NCI-H2196 (cell line): ENCODE results near the gene NDUFB2.
"Not testable (repeated sequence)": the region's sequence is repeated elsewhere in the genome, so short reads cannot be mapped to it uniquely, and the experiment has no call there.

ENCODE experiments used
- DNase-seq: peaks from one replicate; lab custom pipeline; 2025; ENCODE audit not compliant: unreplicated experiment; lab: John Stamatoyannopoulos, UW

NDUFB2 gene

DNA sequence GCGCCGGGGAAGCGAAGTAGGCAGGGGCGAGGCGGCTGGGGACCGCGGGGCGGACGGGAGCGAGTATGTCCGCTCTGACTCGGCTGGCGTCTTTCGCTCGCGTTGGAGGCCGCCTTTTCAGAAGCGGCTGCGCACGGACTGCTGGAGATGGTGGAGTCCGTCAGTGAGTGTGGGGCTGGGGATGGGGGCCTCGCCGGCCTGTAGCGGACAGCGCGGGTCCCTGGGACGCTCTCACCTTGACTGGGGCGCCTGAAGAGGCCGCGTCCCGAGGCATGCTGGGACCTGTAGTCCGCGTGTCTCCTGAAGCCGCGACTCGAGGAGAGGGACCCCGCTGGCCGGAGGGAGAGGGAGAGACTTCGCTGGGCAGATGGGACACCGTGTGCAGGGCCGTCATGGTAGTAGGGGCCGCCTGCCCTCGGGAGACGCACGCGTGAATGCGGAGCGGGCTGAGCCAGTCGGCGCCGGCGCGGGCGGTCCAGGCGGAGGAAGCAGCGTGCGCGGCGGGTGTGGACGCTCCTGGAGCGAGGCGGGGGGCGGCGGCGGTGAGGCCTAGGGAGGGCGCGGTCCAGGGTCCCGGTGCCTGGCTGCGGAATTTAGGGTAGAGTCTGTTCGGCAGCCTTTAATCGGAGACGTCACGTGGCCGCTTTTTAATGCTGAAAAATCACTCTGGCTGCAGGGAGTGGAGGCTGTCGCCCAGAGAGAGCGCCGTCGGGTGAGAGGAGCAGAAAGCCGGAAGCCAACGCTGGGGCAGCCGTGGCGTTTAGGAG lies at the start of gene NDUFB2:
TSS of gene NDUFB2 (plus strand) at position 29 of the 767 bp plus-strand sequence. CDS start at position 66, 37 bp downstream.
- peak; percentile 81 for DNase-seq

DNA sequence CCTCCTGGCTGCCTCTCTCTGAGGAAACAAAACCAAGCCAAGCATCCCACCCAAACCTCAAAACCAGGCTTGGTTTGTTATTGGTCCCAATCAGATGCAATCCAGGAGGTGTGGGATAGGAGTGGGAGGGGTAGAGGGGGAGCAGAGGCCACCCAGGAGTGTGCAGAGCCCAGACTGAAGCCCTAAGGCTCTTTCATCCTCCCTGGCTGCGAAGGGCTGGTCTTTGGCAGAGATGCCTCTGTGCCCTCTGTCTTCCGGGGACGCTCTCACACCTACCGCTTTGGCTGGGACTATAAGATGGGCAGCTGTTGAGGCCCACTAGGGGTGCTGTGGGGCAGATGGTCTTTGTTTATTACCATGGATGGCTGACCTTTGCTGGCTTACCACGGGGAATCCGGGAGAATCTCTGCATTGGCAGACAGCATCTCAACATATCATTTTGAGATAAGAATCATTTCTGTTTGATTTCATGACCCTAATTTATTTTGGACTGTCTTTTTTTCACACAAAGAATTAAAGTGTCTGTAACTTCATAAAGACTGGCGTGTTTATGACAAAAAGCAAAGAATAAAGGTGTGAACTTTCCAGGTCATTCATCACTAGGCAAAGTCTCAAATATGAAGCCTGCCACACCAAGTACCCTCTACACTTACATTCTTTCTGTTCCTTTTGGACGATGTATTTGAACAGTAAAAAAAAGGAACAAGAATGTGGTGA lies 49.4 kb upstream of the NDUFB2 start:
- DNase-seq: peak; percentile 35

DNA sequence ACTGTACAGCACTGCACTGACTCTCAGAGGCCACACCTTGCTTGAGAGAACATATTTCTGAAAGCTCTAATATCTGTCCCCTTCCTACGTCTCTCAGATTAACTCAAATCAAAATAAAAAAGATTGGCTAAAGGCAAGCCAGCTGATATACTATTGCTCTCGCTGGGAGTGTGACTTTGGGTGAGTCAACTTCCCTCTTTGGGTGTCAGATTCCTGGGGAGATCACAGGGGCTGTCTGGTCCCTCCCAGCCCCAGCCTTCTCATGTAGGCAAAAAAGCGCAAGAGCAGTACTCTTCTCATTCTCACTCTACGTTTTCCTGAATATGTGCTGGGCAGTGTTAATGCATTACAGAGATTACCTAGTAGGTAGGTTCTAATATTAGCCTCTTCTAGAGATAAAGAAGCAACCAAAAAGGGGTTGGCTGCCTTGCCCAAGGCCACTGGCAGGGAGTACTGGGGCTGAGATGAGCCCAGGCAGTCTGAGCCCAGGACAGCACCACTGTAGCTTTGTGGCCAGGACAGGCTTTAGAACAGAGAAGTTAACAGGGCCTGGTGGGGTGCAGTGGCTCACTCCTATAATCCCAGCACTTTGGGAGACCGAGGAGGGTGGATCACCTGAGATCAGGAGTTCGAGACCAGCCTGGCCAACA lies 46.8 kb upstream of the NDUFB2 start:
- no peak for DNase-seq

DNA sequence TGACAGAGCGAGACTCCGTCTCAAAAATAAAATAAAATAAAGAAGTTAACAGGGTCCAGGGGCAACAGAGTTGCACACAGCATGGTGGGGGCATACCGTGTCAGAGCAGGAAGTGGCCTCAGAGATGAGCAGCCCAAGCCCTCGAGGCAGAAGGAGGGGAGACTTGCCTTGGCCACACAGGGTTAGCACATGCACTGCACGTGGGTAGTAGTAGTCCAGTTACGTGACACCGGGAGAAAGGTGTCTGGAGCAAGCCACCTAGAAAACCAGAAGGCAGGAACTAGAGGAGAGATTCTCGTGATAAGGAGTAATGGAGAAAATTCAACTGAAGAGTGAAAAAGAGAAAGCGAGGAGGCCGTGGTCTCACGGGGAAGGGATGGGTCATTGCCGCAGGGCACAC lies 46.1 kb upstream of the NDUFB2 start:
- DNase-seq: no peak

DNA sequence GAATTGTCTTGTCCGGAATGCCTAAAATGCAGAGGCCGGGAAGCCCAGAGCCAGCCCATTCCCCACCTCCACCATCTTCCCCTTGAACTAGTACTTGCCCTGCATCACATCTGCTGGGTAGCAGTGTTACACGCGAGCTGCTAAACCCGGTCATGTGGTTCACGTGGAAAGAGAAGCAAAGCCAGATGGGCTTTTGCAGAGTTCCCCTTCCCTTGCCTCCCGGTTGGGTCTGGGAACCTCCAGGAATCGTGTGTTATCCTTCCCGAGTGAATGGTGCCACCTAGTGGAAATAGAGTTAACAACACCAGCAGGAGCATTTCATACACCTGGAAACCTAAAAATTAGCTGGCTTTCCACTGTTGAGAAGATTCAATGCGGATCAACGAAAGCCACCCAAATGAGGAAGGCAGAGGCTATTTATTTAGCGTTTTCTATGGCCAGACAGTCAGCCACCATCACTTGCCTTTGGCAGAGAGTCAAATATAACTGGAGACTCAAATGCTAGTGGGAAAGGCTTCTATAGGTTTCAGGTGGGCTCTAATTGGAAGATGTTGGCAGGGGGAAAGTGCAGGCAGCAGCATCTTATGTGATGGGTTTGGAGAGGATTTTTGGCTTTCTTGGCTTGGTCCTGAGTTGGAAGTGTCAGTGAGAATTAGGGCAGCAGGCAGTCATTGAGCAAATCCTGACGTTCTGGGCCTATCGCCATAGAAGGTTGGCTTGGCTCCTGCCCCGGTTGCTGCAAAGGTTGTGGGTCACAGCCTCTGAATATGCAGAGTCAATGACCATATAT lies 43.0 kb upstream of the NDUFB2 start:
- DNase-seq: peak; percentile 86

DNA sequence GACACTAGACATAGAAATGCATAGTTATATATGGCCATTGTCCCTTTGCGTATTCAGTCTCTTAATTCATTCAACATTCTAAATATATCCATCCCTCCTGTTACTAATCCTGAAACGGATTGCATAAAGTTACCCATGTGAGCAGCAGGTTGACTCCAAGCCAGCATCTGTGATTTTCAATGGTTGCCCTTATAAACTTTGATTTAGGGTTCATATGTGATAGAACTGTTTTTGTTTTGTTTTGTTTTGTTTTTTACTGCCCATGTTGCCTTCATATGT lies 42.5 kb upstream of the NDUFB2 start:
- peak; percentile 10 for DNase-seq

DNA sequence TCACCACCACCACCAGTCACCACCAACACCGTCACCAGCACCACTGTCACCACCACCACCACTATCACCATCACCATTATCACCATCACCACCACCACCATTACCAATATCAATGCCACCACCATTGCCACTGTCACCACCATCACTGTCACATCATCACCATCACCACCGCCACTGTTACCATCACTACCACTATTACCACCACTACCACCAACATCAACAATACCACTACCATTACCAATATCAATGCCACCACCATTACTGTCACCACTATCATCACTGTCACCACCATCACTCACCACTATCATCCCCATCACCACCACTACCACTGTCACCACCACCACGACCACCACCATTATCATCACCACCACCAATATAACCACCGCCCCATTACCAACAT lies 41.8 kb upstream of the NDUFB2 start:
- no peak for DNase-seq

DNA sequence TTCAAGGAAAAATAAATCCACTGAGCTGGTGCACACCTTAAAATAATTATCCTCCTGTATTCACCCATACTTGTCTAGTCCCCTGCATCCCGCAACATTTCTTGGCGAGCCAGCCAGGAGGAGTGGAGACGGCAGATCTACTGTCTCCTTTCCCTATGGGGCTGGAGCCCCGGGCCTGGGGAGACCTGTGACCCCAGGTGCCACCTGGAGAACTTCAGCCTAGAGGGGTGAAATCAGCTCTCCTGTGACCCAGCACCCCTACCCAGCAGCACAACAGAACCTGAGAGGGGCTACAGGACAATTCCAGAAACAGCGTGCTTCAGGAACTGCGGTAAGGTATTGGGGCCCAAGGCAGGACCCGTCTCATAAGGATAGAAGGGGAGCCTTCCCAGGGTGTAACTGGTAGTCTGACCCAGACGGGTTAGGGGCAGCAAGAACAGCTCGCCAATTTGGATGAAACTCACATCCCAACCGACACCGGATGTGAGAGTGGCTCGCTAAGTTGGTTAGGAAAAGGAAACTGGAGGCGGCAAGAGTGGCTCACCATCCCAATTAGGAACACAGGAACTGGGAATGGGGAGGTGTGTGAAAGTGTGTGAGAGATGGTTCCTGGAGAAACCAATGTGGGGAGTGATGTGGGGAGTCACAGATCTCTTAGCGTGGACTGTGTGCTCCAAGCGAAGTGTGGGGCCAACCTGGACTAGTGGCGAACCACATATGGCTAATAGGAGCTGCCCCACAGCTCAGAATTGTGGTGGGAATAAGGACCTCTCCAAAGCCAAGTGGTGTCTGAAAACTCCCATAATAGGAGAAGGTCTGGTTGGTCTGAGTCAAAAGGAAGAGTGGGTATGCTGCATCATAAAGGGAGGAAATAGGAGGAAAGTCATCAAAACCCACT lies 40.7 kb upstream of the NDUFB2 start:
- no peak for DNase-seq

DNA sequence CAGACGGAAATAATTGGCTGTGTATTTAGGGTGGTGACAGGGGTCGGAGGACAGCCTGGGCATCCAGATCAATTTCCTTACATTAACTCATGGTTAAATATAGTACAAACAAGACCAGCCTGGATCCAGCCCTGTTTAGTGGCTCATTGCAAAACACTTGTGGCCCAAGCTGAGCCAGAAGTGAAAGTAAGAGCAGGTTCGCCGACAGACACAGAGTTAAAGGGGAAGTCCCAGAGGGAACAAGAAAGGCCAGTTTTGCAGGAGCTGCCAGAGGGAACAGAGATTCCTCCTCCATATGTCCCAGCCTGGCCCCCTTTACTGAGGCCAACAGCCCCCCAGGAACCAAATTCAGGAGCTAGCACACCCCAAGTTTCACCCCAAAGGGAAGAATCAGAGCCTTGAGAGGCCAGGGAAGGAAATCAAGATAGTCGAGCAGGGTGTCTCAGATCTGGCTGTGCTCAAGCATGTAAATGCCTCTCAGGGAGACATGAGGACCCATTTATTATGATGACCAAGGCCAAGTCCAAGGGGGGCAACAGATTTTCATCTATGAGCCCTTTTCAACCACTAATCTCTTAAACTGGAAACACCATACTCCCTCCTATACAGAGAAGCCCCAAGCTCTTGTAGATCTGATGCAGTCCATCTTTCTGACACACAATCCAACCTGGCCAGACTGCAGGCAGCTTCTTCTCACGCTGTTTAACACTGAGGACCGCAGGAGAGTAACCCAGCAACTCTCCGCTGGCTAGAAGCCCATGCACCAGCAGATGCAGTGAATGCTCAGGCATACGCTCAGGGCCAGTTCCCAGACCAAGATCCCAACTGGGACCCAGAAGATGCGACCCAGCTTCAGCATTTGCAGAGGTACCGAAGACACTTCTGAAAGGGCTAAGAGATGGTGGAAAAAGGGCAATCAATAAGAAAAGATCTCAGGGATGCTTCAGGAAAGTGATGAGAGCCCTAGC lies 39.7 kb upstream of the NDUFB2 start:
- peak; percentile 52 for DNase-seq

DNA sequence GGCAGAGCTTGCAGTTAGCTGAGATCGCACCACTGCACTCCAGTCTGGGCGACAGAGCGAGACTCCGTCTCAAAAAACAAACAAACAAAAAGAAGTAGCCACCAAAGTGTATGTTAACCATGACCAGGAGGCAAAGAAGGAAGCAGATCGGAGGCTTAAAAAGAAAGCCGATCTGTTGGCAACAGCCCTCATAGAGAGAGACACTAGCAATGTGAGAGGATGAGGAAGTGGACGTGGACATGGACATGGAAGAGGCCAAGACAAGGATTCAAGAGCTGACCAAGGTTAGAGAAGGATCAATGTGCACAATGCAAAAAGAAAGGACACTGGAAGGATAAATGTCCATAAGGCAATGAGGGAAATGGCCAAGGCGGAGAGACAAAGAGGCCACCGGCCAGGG lies 38.6 kb upstream of the NDUFB2 start:
- DNase-seq: no peak

DNA sequence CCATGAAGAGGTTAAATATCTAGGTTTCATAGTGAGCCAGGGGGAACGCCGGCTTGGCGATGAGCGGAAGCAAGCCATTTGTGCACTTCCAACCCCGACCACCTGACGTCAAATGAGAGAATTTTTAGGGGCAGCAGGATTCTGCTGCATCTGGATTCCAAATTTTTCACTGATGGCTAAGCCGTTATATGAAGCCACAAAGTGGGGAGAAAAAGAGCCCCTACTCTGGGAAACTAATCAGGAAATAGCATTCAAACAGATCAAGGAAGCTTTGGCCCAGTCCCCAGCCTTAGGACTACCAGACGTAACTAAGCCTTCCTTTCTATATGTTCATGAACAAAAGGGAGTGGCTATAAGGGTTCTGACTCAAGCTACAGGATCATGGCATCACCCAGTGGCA lies 36.7 kb upstream of the NDUFB2 start:
- no peak for DNase-seq

DNA sequence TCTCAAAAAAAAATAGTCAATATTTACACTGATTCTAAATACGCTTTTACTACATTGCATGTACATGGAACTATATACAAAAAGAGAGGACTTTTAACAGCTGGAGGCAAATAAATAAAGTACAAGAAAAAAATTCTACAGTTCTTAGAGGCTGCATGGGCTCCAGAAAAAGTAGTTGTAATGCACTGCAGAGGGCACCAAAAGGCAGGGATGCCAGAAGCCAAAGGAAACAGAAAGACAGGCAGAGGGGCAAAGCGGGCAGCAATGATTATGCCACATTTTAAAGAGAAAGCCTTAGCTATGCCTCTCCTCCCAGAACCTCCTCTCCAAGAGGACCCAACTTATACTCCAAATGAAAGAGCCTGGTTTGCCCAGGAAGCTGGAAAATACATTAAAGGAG lies 35.4 kb upstream of the NDUFB2 start:
- DNase-seq: no peak

DNA sequence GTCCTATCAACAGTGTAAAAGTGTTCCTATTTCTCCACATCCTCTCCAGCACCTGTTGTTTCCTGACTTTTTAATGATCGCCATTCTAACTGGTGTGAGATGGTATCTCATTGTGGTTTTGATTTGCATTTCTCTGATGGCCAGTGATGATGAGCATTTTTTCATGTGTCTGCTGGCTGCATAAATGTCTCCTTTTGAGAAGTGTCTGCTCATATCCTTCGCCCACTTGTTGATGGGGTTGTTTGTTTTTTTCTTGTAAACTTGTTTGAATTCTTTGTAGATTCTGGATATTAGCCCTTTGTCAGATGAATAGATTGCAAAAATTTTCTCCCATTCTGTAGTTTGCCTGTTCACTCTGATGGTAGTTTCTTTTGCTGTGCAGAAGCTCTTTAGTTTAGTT lies 33.6 kb upstream of the NDUFB2 start:
- not testable (repeated sequence) for DNase-seq

DNA sequence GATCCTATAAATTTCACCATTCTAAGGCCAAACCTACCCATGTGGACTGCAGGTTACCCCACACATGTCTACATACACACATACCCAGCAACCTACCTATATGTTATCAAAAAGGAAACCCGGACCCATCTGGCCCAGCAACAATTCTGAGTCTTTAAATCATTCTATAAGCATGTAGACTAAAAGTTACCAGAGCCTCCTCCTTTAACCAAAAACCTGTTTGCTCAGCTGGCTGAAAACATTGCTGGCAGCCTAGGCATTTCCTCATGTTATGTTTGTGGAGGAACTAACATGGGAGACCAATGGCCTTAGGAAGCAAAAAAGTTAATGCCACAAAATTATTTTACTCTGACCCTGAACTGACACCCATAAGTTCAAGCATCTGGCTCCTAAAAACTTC lies 29.0 kb upstream of the NDUFB2 start:
- no peak for DNase-seq

DNA sequence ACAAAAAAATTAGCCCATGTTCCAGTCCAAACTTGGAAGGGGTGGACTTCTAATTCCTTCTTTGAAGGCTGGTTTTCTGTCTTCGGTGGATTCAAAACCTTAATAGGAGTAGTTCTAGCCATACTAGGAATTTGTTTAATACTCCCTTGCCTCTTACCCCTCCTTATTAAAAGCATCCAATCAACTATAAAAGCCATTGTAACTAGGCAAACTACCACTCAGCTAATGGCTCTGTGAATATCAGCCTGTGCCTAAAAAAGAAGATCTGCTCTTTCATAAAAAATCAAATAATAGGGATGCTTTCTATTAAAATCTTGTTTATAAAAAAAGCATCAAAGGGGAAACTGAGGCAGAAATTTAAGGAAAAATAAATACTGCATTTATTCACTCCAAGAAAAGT lies 27.9 kb upstream of the NDUFB2 start:
- DNase-seq: no peak

DNA sequence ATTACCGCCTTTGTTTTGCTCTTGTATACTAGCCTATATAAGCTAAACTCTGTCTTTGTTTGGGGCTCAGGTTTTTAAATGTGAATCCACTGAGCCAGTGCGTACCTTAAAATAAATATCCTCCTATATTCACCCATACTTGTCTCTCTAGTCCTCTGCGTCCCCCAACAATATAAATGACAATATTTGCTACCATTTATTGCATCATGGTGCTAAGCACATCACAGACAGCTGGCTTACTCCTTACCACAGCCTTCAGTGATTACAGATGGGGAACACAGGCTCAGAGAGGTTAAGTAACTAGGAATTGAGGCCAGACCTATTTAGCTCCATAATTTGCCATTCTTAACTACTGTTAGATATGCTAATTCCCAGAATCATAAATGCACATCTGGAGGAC lies 27.2 kb upstream of the NDUFB2 start:
- no peak for DNase-seq

DNA sequence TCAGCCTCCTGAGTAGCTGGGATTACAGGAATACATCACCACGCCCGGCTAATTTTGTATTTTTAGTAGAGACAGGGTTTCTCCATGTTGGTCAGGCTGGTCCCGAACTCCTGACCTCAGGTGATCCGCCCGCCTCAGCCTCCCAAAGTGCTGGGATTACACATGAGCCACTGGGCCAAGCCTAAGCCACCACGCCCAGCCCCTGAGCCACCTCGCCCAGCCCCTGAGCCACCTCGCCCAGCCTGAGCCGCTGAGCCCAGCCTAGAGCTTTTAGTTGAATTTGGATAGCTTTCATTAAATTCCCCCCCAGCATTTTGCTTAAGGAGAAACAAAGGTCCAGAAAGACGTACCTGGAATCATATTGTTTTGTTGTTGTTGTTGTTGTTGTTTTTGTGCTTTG lies 26.6 kb upstream of the NDUFB2 start:
- not testable (repeated sequence) for DNase-seq

DNA sequence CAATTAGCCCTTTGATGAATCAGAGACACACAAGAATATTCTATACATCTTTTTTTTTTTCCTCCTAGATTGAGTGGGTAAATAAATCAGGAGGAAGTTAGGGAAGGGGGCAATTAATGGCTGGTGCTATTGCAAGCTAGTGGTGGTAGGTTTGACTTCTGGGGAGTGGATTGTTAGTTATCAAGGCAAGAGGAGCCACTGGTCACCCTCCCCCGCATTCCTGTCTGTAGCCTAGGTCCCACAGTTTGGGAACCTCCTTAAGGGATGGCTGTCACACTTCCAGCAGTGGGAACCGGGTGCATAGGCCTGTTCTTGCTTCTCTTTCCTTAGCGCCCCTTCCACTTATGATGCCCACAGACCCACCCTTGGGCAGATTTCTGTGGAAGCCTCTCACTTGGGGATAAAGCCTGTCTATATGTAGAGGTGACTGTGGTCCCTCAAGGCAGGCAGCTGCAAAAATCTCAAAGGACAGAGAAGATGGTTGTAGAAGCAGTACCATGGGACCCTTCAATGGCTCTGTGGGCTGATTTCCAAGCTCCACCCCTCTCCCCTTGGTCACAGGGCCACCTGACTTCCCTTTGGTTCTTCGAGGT lies 26.1 kb upstream of the NDUFB2 start:
- no peak for DNase-seq

DNA sequence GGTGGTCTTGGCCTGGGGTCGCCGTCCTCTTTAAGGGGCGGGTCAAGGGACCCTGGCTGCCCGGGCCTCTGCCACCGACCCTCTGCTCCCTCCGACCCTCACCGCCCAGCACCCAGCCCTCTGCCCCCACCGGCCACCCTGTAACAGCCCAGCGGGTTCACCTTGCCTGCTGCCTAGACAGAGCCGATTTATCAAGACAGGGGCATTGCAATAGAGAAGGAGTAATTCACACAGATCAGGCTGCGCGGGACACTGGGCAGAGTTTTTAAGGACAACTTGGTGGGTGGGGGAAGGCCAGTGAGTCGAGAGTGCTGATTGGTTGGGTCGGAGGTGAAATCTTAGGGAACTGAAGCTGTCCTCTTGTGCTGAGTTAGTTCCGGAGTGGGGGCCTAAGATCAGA lies 24.5 kb upstream of the NDUFB2 start:
- no peak for DNase-seq
